Right renal pelvis (tissue), 4 donors: Measurements from ENCODE around the gene TNFRSF9. TPM values are rescaled to one million over a fixed set of nuclear protein-coding genes. Genes with fewer than 3 reads are reported as not detected.
"Not testable (repeated sequence)": the region's sequence is repeated elsewhere in the genome, so short reads cannot be mapped to it uniquely, and the experiment has no call there.

Source experiments
- DNase-seq, 4 donors: peaks; one replicate each; pipeline ENCODE4 v3.0.0-alpha.2; 2013; ENCODE audit warnings: low read depth in 4 of 4, low spot score in 3 of 4, missing footprints in 1 of 4
- polyA plus RNA-seq, 4 donors: library from polyadenylated mRNA; unstranded; fragments of 120-200 nt; gene quantifications; one replicate each; pipeline ENCODE4 v1.2.1, GENCODE V29; 2013; ENCODE audit not compliant: insufficient read length in 4 of 4

The TNFRSF9 gene
- polyA plus RNA-seq, 4 donors: 0.07 to 0.34 (median 0.09) TPM

DNA sequence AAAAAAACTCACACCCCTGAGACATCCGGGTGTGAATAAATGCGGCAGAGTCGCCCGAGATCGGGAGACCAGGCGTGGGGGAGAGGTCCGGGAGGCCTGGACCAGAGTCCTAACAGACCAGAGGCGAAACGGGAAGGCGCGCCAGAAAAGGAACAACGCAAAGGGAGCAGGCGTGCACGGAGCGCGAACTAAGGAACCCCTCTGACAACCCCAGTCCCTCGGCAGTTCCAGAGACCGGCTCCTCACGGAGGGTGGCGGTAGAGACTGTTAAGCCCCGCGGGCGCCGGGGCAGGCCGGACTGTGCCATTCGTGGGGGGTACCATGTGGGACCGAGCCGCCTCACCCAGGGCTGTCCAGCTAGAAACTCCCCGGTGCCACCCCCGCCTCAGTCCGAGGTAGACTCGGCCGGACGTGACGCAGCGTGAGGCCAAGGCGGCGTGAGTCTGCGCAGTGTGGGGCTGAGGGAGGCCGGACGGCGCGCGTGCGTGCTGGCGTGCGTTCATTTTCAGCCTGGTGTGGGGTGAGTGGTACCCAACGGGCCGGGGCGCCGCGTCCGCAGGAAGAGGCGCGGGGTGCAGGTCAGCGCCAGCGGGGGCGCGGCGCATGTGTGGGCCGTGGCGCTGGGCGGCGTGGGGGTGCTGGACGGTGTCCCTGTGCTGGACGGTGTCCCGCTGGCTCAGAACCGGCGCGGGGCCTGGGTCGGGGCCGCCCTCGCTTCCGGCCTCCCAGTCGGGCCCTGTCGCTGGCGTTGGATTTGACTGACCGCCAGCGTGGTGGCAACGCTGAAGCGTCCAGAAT lies 20.8 kb upstream of the TNFRSF9 start, which contains the start of gene PARK7:
Gene PARK7, plus strand, starts transcription at position 496 of the 798 bp plus-strand sequence. CDS start 1,075 bp downstream, outside the sequence.
- peak; percentile 97 to 99 (median 98) for DNase-seq

DNA sequence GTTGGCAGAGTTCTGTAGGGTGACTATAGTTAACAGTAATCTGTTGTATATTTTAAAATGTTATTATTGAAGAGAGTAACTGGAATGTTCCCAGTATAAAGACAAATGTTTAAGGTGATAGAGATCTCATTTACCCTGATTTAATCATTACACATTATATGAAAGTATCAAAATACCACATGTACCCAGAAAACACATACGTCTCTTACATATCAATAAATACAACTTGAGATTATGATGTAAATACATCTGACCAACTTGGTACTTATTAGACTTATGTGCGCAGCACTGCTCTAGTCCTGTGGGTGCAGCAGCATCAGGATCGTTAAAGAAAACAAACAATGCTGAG lies 20.2 kb upstream of the TNFRSF9 start:
- no peak for DNase-seq

DNA sequence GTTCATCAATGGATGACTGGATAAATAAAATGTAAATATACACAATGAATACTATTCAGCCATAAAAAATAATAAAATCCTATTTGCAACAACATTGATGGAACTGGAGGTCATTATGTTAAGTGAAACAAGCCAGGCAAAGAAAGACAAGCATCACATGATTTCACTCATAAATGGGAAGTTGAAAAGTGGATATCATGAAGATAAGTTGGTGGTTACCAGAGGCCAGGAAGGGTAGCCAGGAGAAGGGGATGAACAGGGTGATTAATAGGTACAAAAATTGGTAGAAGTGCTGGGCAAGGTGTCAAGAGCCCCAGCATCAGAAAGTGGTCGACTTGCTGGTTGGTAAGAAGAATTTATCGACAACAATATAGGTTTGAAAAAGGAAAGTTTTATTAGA lies 19.5 kb upstream of the TNFRSF9 start:
- DNase-seq: no peak

DNA sequence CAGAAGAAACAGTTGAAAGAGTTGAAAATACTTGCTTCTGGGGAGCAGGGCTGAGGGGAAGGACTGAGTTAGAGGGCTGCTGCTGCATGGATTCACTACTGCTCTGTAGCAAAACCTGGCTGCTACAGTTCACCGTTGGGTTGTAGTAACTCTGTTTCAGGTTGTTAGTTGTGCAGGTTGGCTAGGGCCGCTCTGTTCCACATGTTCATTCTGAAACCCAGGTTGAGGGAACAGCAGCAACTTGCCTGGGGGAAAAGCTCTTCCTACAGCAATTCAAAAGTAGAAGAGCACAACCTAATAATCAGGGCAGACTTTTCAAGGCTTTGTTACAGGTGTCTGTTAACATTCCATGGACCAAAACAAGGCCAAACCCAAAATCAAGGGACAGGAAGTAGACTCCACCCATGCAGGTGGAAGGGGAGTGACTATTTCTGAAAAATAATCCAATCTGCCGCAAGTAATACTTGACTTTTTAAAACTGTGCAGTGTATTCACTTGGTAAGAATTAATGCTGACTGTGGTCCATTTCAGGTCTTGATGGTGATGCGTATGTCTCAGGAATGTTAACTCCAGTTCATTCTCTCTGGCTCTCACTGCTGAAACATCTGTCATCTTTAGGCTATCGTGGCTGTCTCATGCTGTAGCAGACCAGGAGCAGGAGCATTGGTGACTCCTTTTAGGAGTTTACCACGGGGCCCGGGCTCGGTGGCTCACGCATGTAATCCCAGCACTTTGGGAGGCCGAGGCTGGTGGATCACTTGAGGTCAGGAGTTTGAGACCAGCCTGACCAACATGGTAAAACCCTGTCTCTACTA lies 15.8 kb upstream of the TNFRSF9 start:
- DNase-seq: no peak

DNA sequence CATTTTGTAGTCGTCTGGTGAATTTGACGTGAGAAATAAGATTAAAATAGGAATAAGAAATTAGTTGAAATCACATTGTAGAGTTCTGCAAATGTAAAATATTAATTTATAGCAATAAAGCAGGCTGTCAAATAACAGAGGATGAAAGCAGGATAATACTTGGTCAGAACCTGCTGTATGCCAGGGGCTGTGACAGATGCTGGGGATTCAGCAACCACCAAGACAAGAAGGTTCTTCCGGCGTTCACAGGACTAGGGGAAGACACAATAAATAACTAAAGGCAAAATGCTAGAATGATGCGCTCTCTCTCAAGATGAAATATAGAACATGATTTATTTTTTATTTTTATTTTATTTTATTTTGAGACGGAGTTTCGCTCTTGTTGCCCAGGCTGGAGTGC lies 14.0 kb upstream of the TNFRSF9 start:
- no peak for DNase-seq

DNA sequence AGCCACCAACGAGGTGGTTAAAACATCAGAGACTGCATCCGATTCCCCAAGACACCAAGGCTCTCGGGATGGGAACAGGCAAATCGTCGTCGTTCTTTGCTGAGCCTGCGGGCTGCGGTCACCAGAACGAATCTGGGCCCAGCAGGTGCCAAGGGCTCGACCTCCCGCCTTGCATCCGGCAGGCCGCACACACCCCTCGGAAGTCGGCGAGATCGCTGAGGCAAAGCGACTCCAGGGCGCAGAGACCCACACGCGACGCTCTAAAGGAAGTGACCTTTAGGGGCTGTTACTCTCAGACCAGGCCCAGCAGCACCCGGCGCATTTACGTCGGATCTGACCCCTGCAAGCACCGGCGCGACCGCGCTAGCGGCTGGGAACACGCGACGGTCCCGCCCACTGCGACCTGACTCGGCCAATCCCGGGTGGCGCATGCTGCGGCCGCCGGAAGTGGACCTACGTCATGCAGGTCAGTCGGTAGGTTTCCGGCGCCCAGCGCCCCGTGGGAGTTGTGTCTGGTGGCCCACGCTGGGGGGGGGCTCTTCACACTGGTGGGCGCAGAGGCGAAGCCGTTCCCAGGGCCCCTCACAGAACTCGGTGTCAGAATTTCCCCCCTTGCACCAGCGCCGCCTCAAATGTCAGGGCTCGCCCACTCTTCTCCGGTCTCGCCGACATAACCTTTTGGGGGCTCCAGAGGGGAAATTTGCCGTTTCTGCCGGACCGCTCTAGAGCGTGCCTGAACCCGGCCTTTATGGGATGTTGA lies 13.4 kb upstream of the TNFRSF9 start:
- DNase-seq: peak; percentile 75 to 86 (median 82)

DNA sequence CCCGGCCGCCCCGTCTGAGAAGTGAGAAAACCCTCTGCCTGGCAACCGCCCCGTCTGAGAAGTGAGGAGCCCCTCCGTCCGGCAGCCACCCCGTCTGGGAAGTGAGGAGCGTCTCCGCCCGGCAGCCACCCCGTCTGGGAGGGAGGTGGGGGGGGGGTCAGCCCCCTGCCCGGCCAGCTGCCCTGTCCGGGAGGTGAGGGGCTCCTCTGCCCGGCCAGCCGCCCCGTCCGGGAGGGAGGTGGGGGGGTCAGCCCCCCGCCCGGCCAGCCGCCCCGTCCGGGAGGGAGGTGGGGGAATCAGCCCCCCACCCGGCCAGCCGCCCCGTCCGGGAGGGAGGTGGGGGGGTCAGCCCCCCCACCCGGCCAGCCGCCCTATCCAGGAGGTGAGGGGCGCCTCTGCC lies 12.2 kb upstream of the TNFRSF9 start:
- not testable (repeated sequence) for DNase-seq

DNA sequence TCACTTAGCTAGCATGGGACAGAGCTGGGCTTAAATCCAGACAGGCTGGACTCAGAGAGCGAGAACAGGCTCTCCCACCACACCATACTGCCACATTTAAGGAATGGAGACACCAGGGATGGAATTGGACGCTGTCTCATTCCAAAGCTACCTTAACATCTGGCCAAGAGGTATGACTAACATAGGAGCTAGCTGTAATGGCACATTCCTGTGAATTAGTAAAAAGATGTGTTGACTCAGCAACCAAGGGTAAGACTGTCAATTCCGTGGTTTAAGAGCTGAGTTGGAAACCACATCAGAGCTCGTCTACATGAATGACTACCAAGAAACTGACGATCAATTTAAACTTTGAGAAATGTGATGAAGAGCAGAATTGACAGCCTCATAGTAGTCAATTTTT lies 8.3 kb upstream of the TNFRSF9 start:
- DNase-seq: no peak

DNA sequence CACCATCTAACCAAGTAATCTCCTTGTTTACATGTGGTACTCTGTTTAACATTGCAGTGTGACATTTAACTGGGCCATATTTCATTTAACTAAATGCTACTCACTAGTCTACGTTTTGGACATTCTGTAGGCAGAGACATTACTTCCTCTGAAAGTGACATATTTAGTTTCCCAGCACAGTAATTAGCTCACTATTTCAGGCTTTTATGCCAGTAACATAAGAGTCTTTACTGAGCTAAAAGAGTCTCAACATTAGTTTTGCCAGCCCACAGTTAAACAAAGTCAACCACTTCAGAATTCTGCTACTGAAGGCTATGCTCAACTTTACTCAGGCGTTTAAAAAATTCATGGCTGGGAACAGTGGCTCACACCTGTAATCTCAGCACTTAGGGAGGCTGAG lies 2.6 kb upstream of the TNFRSF9 start:
- no peak for DNase-seq

DNA sequence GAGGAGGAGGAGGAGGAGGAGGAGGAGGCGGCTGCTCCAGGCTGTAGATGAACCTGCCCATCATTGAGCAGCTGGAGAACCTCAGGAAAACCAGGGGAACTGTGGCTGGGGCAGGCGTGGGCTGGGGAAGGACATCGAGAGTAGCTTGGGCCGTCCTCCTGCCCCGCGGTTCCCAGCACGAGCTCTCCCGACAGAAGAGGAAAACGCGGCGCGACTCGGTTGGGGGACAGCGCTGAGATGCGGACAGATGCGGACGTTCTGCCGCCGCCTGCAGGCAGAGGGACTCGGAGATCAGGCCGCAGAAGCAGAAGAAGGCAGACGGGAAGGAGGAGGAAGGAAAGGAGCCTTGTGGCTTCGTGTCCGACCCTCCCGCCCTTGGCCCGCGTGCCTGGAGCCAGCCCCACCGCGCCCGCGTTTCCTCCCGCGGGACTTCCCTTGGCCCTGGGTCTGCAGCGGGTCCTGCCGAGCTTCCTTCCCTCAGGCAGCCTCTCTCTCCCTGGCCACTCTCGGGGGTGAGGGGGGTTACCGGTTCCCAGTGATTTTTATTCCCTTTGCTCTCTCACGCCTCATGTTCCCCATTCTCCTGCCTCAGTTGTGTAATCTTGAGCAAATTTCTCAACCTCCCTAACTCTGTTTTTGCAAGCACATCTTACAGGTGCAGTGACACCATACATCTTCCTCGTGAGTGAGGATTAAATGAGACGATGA lies 1.7 kb upstream of the TNFRSF9 start:
- DNase-seq: peak in 2 of 4 donors; percentile 25 to 51

DNA sequence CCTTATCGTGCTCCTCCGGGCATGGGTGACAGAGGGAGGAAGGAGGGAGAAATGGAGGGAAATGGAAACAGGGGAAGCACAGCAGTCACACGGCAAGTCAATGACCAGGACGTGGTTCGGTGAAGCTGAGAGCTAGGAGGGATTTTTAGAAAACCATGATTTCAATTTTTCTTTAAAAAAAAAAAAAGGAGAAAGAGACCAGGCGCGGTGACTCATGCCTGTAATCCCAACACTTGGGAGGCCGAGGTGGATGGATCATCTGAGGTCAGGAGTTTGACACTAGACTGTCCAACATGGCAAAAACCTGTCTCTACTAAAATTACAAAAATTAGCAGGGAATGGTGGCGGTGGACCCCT lies 776 bp upstream of the TNFRSF9 start:
- DNase-seq: no peak

DNA sequence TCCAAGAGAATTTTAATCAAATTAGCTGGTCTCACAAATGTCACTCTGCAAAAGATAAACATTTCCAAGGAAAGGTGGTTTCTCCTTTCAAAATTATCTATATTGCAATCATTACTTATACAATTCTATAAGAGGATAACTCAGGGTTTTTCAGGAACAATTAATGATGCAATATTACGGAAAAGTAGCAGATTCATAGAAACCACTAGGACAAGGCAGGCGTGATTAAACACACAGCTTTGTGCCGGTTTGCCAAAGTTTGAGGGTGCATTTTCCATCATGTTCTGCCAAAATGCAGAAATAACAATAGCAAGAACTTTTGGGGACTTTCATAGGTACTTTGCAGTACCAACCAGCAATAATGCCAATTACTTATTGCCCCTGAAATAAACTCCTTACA lies 605 bp downstream of the TNFRSF9 start:
- DNase-seq: no peak

DNA sequence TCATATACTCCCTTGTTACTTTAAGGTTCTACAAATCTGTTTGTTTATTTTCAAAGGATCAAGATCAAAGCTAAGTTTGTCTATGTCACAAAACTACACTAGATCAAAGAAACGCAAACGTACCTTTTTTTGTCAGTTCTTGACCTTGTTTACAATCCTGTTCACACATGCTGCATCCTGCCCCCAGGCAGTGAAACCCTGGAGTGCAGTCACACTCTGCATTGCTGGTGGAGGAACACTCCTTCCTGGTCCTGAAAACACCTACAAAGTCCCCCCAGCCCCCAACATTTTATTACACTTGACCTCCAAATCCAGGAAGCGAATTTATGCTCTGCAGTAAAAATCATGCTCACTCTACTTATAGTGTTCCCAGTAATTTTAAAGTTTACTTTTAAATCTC lies 2.6 kb downstream of the TNFRSF9 start:
- DNase-seq: no peak

DNA sequence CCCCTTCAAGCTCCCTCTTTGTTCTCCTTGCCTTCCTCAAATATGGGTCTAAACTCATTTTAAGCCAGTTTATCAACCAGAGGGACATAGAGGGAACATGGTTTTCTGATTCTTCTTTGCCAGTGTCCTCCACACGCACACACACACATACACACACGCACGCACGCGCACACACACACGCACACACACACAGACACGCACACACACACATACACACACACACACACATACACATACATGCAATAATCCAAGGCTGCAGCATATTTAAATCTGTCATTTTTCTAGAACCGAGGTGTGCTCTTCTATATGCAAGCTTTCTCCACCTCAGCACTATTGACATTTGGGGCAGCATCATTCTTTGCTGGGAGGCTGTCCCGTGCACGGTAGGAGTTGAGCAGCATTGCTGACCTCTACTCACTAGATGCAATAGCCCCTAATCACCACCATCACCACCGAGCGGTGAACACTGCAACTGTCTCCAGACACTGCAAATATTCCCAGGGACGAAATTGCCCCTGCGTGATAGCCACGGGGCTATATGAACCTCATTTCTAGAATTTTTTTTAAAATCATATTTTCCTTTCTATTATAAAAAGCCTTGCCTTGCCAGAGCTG lies 8.0 kb downstream of the TNFRSF9 start:
- DNase-seq: no peak

DNA sequence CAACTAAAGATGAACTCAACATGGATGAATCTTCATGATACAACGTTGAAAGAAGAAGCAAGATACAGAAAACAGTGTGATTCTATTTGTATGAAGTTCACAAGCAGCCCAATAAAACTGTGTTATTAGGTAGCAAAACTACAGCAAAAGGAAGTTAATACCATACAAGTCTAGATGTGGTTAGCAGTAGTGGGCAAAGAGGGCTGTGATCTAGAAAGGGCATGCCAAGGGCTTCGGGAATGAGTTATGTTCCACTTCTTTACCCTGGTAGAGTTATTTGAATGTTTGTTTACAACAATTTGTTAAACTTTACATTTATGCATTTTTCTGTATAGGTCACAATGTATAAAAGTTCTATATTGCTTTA lies 9.2 kb downstream of the TNFRSF9 start:
- no peak for DNase-seq

DNA sequence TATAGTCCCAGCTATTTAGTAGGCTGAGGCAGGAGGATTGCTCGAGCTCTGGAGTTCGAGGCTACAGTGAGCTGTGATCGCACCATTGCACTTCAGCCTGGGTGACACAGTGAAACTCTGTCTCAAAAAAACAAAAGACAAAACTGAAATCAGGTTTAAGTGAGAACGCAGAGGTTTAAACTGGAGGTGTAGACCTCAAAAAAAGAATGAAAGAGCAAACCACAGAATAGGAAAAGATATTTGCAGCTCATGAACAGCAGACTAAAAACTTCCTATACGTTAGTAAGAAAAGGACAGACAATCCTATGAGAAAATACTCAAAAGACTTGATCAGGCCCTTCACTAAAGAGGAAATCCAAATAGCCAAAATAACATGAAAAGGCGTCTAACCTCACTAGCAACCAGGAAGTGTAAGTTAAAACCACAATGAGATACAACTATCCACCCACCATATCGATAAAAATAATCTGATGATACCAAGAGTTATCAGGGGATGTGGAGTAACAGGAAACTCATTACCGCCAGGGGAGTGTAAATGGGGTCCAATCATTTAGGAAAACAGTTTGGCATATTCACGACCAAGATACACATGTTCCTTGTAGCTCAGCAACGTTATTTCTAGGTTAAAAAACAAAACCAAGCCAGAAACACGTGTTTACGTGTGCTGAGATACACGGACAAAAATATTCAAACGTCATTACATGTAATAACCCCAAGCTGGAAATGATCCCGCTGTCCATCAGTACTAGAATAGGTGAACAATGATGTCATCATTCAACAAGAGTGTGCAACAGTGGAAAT lies 9.8 kb downstream of the TNFRSF9 start:
- no peak for DNase-seq

DNA sequence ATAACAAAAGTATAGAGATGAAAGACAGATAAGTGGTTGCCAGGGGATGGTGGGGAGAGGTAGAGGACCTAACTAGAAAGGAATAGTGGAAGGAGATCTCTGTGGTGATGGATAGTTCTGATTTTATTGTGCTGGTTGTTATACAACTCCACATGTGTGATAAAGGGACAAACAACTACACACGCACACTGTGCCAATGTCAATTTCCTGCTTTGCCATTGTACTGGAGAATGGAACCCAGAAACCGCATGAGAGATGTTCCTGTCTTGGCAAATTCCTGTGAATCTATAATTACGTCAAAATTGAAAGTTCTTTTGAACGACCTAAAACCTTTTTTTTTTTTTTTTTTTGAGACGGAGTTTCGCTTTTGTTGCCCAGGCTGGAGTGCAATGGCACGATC lies 11.0 kb downstream of the TNFRSF9 start:
- DNase-seq: no peak

DNA sequence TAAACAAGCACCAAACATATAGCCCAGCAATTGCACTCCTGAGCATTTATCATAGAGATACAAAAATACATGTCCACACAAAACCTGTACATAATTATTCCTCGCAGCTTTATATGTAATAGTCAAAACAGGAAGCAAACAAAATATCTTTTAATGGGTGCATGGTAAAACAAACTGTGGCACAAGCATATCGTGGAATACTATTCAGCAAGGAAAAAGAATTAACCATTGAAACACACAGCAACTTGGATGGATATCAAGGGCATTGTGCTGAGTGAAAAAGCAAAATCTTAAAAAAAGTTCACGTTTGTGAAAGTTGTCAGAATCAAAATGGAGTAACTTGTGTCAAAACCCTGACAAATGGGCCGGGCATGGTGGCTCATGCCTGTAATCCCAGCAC lies 12.4 kb downstream of the TNFRSF9 start:
- DNase-seq: no peak

DNA sequence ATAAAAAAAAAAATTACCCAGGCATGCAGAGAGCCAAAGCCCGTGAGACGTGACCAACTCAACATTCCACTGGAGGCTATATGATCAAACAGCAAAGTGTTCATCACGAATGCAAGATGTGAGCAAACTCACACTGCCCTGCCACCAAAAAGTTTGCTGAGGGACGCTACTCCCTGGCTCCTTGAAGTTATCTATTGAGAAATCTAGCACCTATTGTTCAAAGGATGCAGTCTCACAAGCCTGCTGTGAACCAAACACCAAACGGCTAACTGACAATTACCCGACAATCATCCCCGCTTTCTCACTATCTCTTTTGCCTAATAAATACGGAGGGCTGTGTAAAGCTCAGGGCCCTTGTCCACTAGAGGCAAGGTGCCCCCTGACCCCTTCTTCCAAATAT lies 13.6 kb downstream of the TNFRSF9 start:
- not testable (repeated sequence) for DNase-seq
